GM18867 (cell line): ENCODE measurements around the gene CTSZ.
"Not testable (repeated sequence)": the region's sequence is repeated elsewhere in the genome, so short reads cannot be mapped to it uniquely, and the experiment has no call there.

Experiments used
- ATAC-seq: cut with Tn5 transposase; IDR thresholded peaks from one replicate; pipeline ENCODE4 v1.9.1; 2021; ENCODE audit warnings: mild to moderate bottlenecking, moderate library complexity; ENCODE audit not compliant: unreplicated experiment

The CTSZ gene

DNA sequence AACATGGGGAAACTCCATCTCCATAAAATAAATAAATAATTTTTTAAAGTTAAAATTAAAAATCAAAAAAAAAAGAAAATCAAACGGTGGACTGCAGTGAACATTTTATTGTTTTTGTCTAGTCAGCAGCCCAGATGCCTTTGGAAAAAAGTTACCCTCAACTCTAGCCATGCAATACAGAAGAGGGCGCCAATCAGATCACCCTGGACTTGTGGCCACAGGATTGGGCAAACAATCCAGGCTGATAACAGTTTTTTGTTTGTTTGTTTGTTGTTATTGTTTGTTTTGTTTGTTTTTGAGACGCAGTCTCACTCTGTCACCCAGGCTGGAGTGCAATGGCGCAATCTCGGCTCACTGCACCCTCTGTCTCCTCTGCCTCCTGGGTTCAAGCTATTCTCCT lies 56.5 kb downstream of the CTSZ start:
- no peak for ATAC-seq

DNA sequence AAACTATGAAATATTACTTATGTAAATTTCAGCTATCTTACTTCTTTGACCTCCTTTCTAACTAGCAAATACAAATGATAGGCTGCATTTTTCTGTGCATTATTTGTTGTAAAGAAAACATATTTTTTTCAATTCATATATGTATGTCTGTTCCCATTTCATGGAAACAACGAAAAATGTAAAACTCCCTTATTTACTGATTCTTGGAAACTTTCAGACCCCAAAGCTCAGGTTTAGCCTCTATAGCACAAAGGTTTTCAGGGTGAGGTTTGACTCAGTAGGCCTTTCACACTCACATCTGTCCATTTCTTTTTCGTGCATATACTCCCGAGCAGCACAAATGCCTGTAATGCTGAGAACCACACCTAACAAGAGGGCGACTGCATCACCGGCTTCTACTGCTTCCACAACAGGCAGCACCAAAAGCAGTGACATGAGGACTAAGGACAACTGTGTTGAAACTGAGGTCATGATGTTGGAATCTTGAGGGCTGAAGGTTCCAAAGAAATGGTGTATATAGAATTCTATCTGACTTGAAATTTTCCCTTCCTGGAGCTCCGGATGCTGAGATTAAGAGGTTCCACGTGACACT lies 59.2 kb downstream of the CTSZ start:
- ATAC-seq = not testable (repeated sequence)

DNA sequence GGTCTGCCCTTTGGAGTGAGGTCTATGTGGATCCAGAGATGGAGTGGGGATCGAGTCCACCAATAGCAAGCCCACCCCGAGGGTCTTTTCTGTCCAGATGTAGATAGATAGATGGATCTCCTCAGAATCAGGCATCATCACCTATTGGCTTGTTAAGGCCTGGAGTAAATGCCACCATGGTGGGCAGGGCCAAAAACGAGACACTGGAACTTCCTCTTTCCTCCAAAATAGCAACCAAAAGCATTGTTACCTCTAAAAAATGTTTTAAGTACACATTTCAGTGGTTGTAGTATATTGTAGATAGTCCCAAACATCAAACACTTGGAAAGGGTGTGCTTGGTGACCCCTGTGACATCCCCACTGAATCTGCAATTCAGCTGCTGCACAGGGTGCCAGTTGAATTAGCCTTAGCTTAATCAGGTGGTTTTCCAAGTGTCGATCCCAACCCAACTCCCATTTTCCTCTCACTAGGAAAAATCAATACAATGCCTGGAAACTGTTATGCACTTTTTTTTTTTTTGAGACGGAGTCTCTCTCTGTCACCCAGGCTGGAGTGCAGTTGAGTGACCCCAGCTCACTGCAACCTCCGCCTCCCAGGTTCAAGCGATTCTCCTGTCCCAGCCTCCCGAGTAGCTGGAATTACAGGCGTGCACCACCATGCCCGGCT lies 61.0 kb downstream of the CTSZ start:
- ATAC-seq = no peak
